Keratinocyte (primary cell): Measurements from ENCODE around the gene ACTR2.

Experiments used
- EZH2 ChIP-seq: IDR thresholded peaks from one replicate; pipeline ENCODE4 v1.6.1; 2012; ENCODE audit warnings: inconsistent platforms, mild to moderate bottlenecking, low read length, moderate library complexity
- TF ChIP-seq, protein P1 (sequence below), 3 experiments: IDR thresholded peaks in 1 of 3; conservative IDR thresholded peaks in 1 of 3; optimal IDR thresholded peaks in 1 of 3; 2 replicates in 2 of 3; 3 replicates in 1 of 3; pipeline versions ENCODE3 to v1.5.1; 2011; ENCODE audit warnings: low read length in 3 of 3, mild to moderate bottlenecking in 3 of 3, moderate library complexity in 2 of 3, control low read depth in 1 of 3, inconsistent platforms in 1 of 3; ENCODE audit not compliant: insufficient read depth in 2 of 3; ENCODE audit errors: extremely low read depth in 1 of 3

DNA sequence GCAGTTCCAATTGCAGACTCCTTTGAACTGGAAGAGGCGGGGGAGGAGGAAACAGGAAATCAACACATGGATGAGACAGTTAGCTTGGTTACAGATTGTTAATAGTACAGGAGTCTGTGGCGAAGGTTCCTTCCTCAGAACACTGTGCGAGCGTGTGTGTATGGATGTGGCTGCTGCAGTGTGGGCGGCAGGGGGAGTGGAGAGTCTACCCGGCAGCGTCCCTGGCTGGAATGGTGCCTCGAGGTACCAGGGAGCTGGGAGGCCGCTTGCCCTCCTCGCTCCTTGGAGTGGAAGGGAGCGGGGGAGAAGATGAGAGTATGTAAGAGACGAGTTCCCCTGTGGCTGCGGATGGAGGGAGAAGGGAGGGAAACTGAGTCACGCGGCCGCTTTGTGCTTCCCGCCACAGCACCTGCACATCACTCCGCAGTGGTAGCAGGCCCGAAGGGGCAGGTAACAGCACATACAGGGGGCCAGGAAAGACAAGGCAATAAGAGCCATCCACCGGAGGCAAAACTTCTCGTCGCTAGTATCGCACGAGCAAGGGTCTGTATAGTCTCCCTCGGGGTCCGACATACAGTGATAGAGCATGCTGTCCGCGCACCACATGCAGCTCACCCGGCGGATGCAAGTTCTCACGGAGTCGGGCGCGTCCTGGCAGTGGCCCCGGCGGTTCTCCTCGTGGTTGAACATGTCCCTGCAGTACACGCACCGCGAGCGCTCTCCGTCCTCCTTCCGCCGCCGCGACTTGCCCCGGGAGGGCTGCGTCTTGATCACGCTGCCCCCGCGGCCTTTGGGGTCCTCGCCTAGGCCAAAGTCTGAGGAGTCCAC lies 85.7 kb downstream of the ACTR2 start:
- TF ChIP-seq, protein P1, sequence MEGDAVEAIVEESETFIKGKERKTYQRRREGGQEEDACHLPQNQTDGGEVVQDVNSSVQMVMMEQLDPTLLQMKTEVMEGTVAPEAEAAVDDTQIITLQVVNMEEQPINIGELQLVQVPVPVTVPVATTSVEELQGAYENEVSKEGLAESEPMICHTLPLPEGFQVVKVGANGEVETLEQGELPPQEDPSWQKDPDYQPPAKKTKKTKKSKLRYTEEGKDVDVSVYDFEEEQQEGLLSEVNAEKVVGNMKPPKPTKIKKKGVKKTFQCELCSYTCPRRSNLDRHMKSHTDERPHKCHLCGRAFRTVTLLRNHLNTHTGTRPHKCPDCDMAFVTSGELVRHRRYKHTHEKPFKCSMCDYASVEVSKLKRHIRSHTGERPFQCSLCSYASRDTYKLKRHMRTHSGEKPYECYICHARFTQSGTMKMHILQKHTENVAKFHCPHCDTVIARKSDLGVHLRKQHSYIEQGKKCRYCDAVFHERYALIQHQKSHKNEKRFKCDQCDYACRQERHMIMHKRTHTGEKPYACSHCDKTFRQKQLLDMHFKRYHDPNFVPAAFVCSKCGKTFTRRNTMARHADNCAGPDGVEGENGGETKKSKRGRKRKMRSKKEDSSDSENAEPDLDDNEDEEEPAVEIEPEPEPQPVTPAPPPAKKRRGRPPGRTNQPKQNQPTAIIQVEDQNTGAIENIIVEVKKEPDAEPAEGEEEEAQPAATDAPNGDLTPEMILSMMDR (optimal IDR thresholded peaks at IDR 0.05 in 1 of 3, IDR thresholded peaks at IDR 0.05 in 1 of 3, conservative IDR thresholded peaks at IDR 0.05 in 1 of 3; ENCODE audit: extremely low read depth in 1 of 3, insufficient read depth in 2 of 3, low read length in 3 of 3), result no peak
- no peak for TF ChIP-seq EZH2
